CD4-positive, alpha-beta T cell treated with Interleukin-6 at 100 ng/mL for 8 hours (primary cell): ENCODE measurements around the gene GMDS.

Experiments
- DNase-seq: peaks from one replicate; pipeline ENCODE4 v3.0.0-alpha.2; 2020; ENCODE audit warnings: mixed read lengths, low spot score

GMDS gene

GRCh38 chr6:1987640-1988039, 257.8 kb downstream of the GMDS start:
- no peak for DNase-seq

- DNase-seq, result no peak
Measured at GRCh38 chr6:1986454-1987243, 258.8 kb downstream of the GMDS start.

GRCh38 chr6:1984346-1984994, 260.9 kb downstream of the GMDS start:
- no peak for DNase-seq

GRCh38 chr6:1983850-1984249, 261.6 kb downstream of the GMDS start:
- DNase-seq, result no peak

GRCh38 chr6:1972962-1973361, 272.4 kb downstream of the GMDS start:
- DNase-seq, result no peak

- DNase-seq, result no peak
Measured at GRCh38 chr6:1971612-1972011, 273.8 kb downstream of the GMDS start.

- no peak for DNase-seq
Measured at GRCh38 chr6:1970151-1970561, 275.2 kb downstream of the GMDS start.

- DNase-seq, result no peak
Measured at GRCh38 chr6:1966713-1967112, 278.7 kb downstream of the GMDS start.

- DNase-seq, result no peak
Measured at GRCh38 chr6:1965596-1966224, 279.7 kb downstream of the GMDS start.

GRCh38 chr6:1963596-1963995, 281.8 kb downstream of the GMDS start:
- no peak for DNase-seq

- DNase-seq, result no peak
Measured at GRCh38 chr6:1962201-1962600, 283.2 kb downstream of the GMDS start.

GRCh38 chr6:1960486-1961142, 284.8 kb downstream of the GMDS start:
- no peak for DNase-seq

- no peak for DNase-seq
Measured at GRCh38 chr6:1958257-1958656, 287.1 kb downstream of the GMDS start.

GRCh38 chr6:1957746-1958145, 287.7 kb downstream of the GMDS start:
- no peak for DNase-seq

GRCh38 chr6:1952740-1953360, 292.6 kb downstream of the GMDS start:
- DNase-seq, result no peak

GRCh38 chr6:1950631-1951030, 294.8 kb downstream of the GMDS start:
- no peak for DNase-seq

GRCh38 chr6:1949538-1949937, 295.9 kb downstream of the GMDS start:
- no peak for DNase-seq

- DNase-seq, result no peak
Measured at GRCh38 chr6:1947922-1948321, 297.5 kb downstream of the GMDS start.

- DNase-seq, result no peak
Measured at GRCh38 chr6:1946583-1946982, 298.8 kb downstream of the GMDS start.

GRCh38 chr6:1945235-1945832, 300.1 kb downstream of the GMDS start:
- DNase-seq, result no peak

- DNase-seq, result no peak
Measured at GRCh38 chr6:1942834-1943233, 302.6 kb downstream of the GMDS start.

GRCh38 chr6:1941534-1941933, 303.9 kb downstream of the GMDS start:
- no peak for DNase-seq
